Keratinocyte (primary cell): ENCODE results near the gene NUP43. TPM values are rescaled to one million over a fixed set of nuclear protein-coding genes. Genes with fewer than 3 reads are reported as not detected.

Experiments used
- DNase-seq: peaks from one replicate; pipeline ENCODE4 v3.0.0-alpha.2; 2011; ENCODE audit warnings: low read depth, missing footprints, low spot score
- FAIRE-seq: peaks from 2 replicates; lab custom pipeline; 2011; peaks lifted over from hg19 to GRCh38; lab: Jason Lieb, UNC
- H2AFZ ChIP-seq: 2 replicates; pipeline ENCODE4 v1.6.0; 2012; ENCODE audit warnings: low read length, control low read depth, inconsistent platforms; ENCODE audit not compliant: control insufficient read depth
- H3K27ac ChIP-seq: 2 replicates; pipeline ENCODE4 v1.5.1; 2011; ENCODE audit warnings: low read length; ENCODE audit not compliant: control insufficient read depth, insufficient read depth
- H3K27me3 ChIP-seq: 3 replicates; pipeline ENCODE4 v1.6.0; 2011; ENCODE audit warnings: low read length; ENCODE audit not compliant: control insufficient read depth, insufficient read depth; ENCODE audit errors: extremely low read depth
- H3K36me3 ChIP-seq, 2 experiments: 2 replicates in 1 of 2; 3 replicates in 1 of 2; pipeline ENCODE4 v1.5.1; 2011; ENCODE audit warnings: low read length in 2 of 2, mild to moderate bottlenecking in 1 of 2; ENCODE audit not compliant: control insufficient read depth in 2 of 2, insufficient read depth in 2 of 2; ENCODE audit errors: extremely low read depth in 1 of 2
- H3K4me1 ChIP-seq: 3 replicates; pipeline ENCODE4 v1.5.1; 2011; ENCODE audit warnings: low read length; ENCODE audit not compliant: control insufficient read depth, insufficient read depth; ENCODE audit errors: extremely low read depth
- H3K4me2 ChIP-seq: 3 replicates; pipeline ENCODE4 v1.6.0; 2011; ENCODE audit warnings: low read depth, low read length; ENCODE audit not compliant: control insufficient read depth, insufficient read depth; ENCODE audit errors: extremely low read depth
- H3K4me3 ChIP-seq, 3 experiments: fragments of 200-600 bp in 1 of 3; sonication (generic) in 1 of 3; 2 replicates in 2 of 3; 3 replicates in 1 of 3; pipeline ENCODE4 v1.5.1; 2011 to 2016; ENCODE audit warnings: low read length in 3 of 3, mild to moderate bottlenecking in 3 of 3, control low read depth in 2 of 3, inconsistent platforms in 1 of 3, low read depth in 1 of 3, mixed read lengths in 1 of 3, mixed run types in 1 of 3, moderate library complexity in 1 of 3; ENCODE audit not compliant: control insufficient read depth in 2 of 3, insufficient read depth in 2 of 3; ENCODE audit errors: extremely low read depth in 1 of 3
- H3K79me2 ChIP-seq: 2 replicates; pipeline ENCODE4 v1.6.0; 2012; ENCODE audit warnings: low read length; ENCODE audit not compliant: control insufficient read depth, insufficient read depth
- H3K9ac ChIP-seq: 3 replicates; pipeline ENCODE4 v1.6.0; 2011; ENCODE audit warnings: low read length; ENCODE audit not compliant: control insufficient read depth, insufficient read depth; ENCODE audit errors: extremely low read depth
- H3K9me1 ChIP-seq: 3 replicates; pipeline ENCODE4 v1.6.0; 2011; ENCODE audit warnings: low read length; ENCODE audit not compliant: control insufficient read depth, insufficient read depth; ENCODE audit errors: extremely low read depth
- H3K9me3 ChIP-seq: 2 replicates; pipeline ENCODE4 v1.5.1; 2012; ENCODE audit warnings: low read depth, low read length; ENCODE audit not compliant: control insufficient read depth
- H4K20me1 ChIP-seq: 3 replicates; pipeline ENCODE4 v1.6.0; 2011; ENCODE audit warnings: low read length; ENCODE audit not compliant: control insufficient read depth, insufficient read depth; ENCODE audit errors: extremely low read depth
- CTCF ChIP-seq, 3 experiments: IDR thresholded peaks in 1 of 3; conservative IDR thresholded peaks in 1 of 3; optimal IDR thresholded peaks in 1 of 3; 2 replicates in 2 of 3; 3 replicates in 1 of 3; pipeline versions ENCODE3 to v1.5.1; 2011; ENCODE audit warnings: low read length in 3 of 3, mild to moderate bottlenecking in 3 of 3, moderate library complexity in 2 of 3, control low read depth in 1 of 3, inconsistent platforms in 1 of 3; ENCODE audit not compliant: insufficient read depth in 2 of 3; ENCODE audit errors: extremely low read depth in 1 of 3
- EZH2 ChIP-seq: IDR thresholded peaks from one replicate; pipeline ENCODE4 v1.6.1; 2012; ENCODE audit warnings: inconsistent platforms, mild to moderate bottlenecking, low read length, moderate library complexity
- dilution Hi-C: fragments of 300-500 bp; cut with MboI; formaldehyde crosslinking; loops from one replicate; pipeline ENCODE4 v1.7.0; 2020; ENCODE audit warnings: low sequenced_read_pairs; ENCODE audit not compliant: extremely low pct_ligation_motif_present
- polyA plus RNA-seq, 5 experiments: library from polyadenylated mRNA; depleted of rRNA in 3 of 5; stranded (reverse) in 3 of 5; stranded (forward) in 1 of 5; unstranded in 1 of 5; fragments of >200 nt; gene quantifications; 1 replicate in 1 of 5; 2 replicates in 3 of 5; 3 replicates in 1 of 5; pipeline versions ENCODE4 v1.2.1 to v1.2.3, GENCODE V29; 2011 to 2012; ENCODE audit warnings: missing spikeins in 2 of 5, low read depth in 1 of 5, low replicate concordance in 1 of 5

NUP43 gene
- polyA plus RNA-seq, 1 donor (not counting 4 experiments of a cell fraction or from before 2014, with no cell fraction given), result 33.8 TPM

DNA sequence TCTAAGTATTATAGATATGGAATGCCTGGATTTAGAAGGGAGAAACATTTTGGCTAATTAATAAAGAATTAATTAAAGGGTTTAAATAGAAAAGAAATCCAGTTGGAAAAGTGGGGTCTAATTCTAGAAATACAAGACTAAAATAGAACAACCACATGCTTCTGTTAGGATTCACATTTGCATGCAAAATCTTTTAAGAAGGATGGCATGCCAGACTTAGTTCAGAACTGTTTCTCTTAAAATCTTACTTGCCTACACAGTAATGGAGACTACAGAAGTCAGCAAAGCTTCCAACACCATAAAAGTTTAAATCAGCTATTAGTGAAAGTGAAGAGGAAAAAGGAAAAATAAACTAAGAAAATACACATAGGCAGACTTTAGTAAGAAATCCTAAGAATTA, 65.1 kb downstream of the NUP43 start:
- H3K27me3 ChIP-seq, result no peaks in the 10 kb centered on the region
- H3K27ac ChIP-seq, result no peak overlapping the region
- peaks cover 7 to 17% of the 10 kb centered on the region in 2 experiments for H3K36me3 ChIP-seq
- no peaks in the 10 kb centered on the region for H3K4me1 ChIP-seq
- H3K79me2 ChIP-seq, result peaks cover 15% of the 10 kb centered on the region
- no peak overlapping the region for H3K4me3 ChIP-seq
- H3K9me1 ChIP-seq, result no peaks in the 10 kb centered on the region
- no peaks in the 10 kb centered on the region for H4K20me1 ChIP-seq
- H3K9me3 ChIP-seq, result no peaks in the 10 kb centered on the region
- no peak overlapping the region for H2AFZ ChIP-seq
- FAIRE-seq, result no peak
- H3K4me2 ChIP-seq, result no peak overlapping the region
- dilution Hi-C loops, result no loop called here
- H3K9ac ChIP-seq, result no peak overlapping the region
- no peak for TF ChIP-seq EZH2
- TF ChIP-seq CTCF (optimal IDR thresholded peaks at IDR 0.05 in 1 of 3, IDR thresholded peaks at IDR 0.05 in 1 of 3, conservative IDR thresholded peaks at IDR 0.05 in 1 of 3; ENCODE audit: extremely low read depth in 1 of 3, insufficient read depth in 2 of 3, low read length in 3 of 3), result no peak
- DNase-seq, result no peak

DNA sequence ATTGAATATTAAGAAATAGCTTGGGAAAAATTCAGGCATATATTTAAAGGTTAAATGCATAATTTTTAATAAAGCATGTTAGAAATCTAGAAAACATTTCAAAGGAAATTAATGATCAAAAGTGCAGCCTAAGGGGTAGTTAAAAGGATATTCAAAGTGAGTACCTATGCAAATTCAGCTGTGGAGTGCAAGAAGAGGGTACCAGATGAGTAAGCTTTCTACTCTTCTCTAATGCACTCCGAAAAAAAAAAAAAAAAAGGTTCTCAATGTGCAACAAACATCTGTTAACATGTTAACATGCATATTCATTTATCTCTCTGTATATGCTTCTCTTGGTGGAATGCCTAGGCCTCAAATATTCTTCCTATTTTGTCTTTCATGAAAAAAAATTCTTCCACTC, 65.8 kb downstream of the NUP43 start:
- H3K27ac ChIP-seq, result no peak overlapping the region
- no peak overlapping the region for H2AFZ ChIP-seq
- peaks cover 7 to 21% of the 10 kb centered on the region in 2 experiments for H3K36me3 ChIP-seq
- H4K20me1 ChIP-seq, result no peaks in the 10 kb centered on the region
- H3K9me3 ChIP-seq, result no peaks in the 10 kb centered on the region
- H3K79me2 ChIP-seq, result peaks cover 11% of the 10 kb centered on the region
- FAIRE-seq (no peak), DNase-seq (no peak)
- no peaks in the 10 kb centered on the region for H3K27me3 ChIP-seq
- dilution Hi-C loops, result no loop called here
- TF ChIP-seq CTCF (optimal IDR thresholded peaks at IDR 0.05 in 1 of 3, IDR thresholded peaks at IDR 0.05 in 1 of 3, conservative IDR thresholded peaks at IDR 0.05 in 1 of 3; ENCODE audit: extremely low read depth in 1 of 3, insufficient read depth in 2 of 3, low read length in 3 of 3) (no peak), EZH2 (no peak)
- peaks cover 2% of the 10 kb centered on the region for H3K9me1 ChIP-seq
- H3K4me1 ChIP-seq, result no peaks in the 10 kb centered on the region
- H3K4me3 ChIP-seq, result no peak overlapping the region
- no peak overlapping the region for H3K9ac ChIP-seq
- no peak overlapping the region for H3K4me2 ChIP-seq

Other genes with a start within 250 kb of the NUP43 start
- 6.0 to 14.0 TPM (median 6.9 TPM) in 3 replicates for gene PPIL4, start 200.5 kb downstream of the NUP43 start, polyA plus RNA-seq
- 16.4 to 29.7 TPM (median 28.9 TPM) in 3 replicates for gene GINM1, start 180.2 kb downstream of the NUP43 start, polyA plus RNA-seq
- gene KATNA1, start 97.8 kb downstream of the NUP43 start, polyA plus RNA-seq, result 23.0 to 36.8 TPM (median 24.1 TPM) in 3 replicates
- gene LATS1, start 28.4 kb downstream of the NUP43 start, polyA plus RNA-seq, result 6.5 to 16.2 TPM (median 11.3 TPM) in 3 replicates
- gene PCMT1, start 3.2 kb upstream of the NUP43 start, polyA plus RNA-seq, result 126 to 178 TPM (median 167 TPM) in 3 replicates
- 26.4 to 49.2 TPM (median 31.1 TPM) in 3 replicates for gene LRP11, start 117.8 kb upstream of the NUP43 start, polyA plus RNA-seq
- gene RAET1E, start 151.6 kb upstream of the NUP43 start, polyA plus RNA-seq, result 8.4 to 24.9 TPM (median 14.0 TPM) in 3 replicates
- gene RAET1G, start 176.6 kb upstream of the NUP43 start, polyA plus RNA-seq, result 12.1 to 38.8 TPM (median 16.4 TPM) in 3 replicates
- gene ULBP2, start 195.5 kb upstream of the NUP43 start, polyA plus RNA-seq, result 11.8 to 15.7 TPM (median 14.0 TPM) in 3 replicates
- 1.7 to 2.4 TPM (median 2.2 TPM) in 3 replicates for gene ULBP1, start 217.4 kb upstream of the NUP43 start, polyA plus RNA-seq